ENCODE results near the gene PTPRD. TPM values are rescaled to one million over a fixed set of nuclear protein-coding genes. Genes with fewer than 3 reads are reported as not detected.

PTPRD gene
- total RNA-seq, 1 experiment from 2014 or later: 70.1 TPM

GRCh38 chr9:8961186-8961851, 1651.5 kb downstream of the PTPRD start:
- CTCF ChIA-PET: no interaction called here
- POLR2A ChIA-PET: no interaction called here
- Histone ChIP-seq H3K4me1 (no peaks in the 10 kb centered on the region), H3K4me3 (ENCODE audit: low read depth, low read length) (no peak overlapping the region), H3K36me3 (ENCODE audit: control insufficient read depth, insufficient read depth, low read length) (no peaks in the 10 kb centered on the region), H3K27me3 (replicated peaks; ENCODE audit: control insufficient read depth, insufficient read depth, low read length) (no peaks in the 10 kb centered on the region), H3K9me3 (no peaks in the 10 kb centered on the region)
- intact Hi-C loops (cut with micrococcal nuclease; ENCODE audit: unreplicated experiment): no loop called here
- BruUV-seq (replicated peaks): no TSS peak
- Mint-ChIP-seq H3K36me3 (ENCODE audit: insufficient read depth, unreplicated experiment) (no peaks in the 10 kb centered on the region), H3K27me3 (ENCODE audit: insufficient read depth, unreplicated experiment) (peaks cover 18% of the 10 kb centered on the region), H3K27ac (ENCODE audit: unreplicated experiment) (no peak overlapping the region), H3K9me3 (ENCODE audit: unreplicated experiment) (no peaks in the 10 kb centered on the region), H3K4me3 (ENCODE audit: unreplicated experiment) (no peak overlapping the region), H3K4me1 (ENCODE audit: low read depth, unreplicated experiment) (no peaks in the 10 kb centered on the region)
- no peak for TF ChIP-seq CTCF (IDR thresholded peaks at IDR 0.05; ENCODE audit: insufficient read depth in 1 of 2, low read depth in 1 of 2, low read length in 1 of 2, severe bottlenecking in 1 of 2, unreplicated experiment in 1 of 2)
- DNase-seq: no peak

GRCh38 chr9:8960254-8960653, 1652.5 kb downstream of the PTPRD start:
- Mint-ChIP-seq H3K4me1 (ENCODE audit: low read depth, unreplicated experiment) (no peaks in the 10 kb centered on the region), H3K27me3 (ENCODE audit: insufficient read depth, unreplicated experiment) (peaks cover 18% of the 10 kb centered on the region), H3K27ac (ENCODE audit: unreplicated experiment) (no peak overlapping the region), H3K9me3 (ENCODE audit: unreplicated experiment) (no peaks in the 10 kb centered on the region), H3K36me3 (ENCODE audit: insufficient read depth, unreplicated experiment) (no peaks in the 10 kb centered on the region), H3K4me3 (ENCODE audit: unreplicated experiment) (no peak overlapping the region)
- Histone ChIP-seq H3K4me1 (no peaks in the 10 kb centered on the region), H3K36me3 (ENCODE audit: control insufficient read depth, insufficient read depth, low read length) (no peaks in the 10 kb centered on the region), H3K4me3 (ENCODE audit: low read depth, low read length) (no peak overlapping the region), H3K27me3 (replicated peaks; ENCODE audit: control insufficient read depth, insufficient read depth, low read length) (no peaks in the 10 kb centered on the region), H3K9me3 (no peaks in the 10 kb centered on the region)
- DNase-seq: no peak
- intact Hi-C loops (cut with micrococcal nuclease; ENCODE audit: unreplicated experiment): no loop called here
- no TSS peak for BruUV-seq (replicated peaks)
- POLR2A ChIA-PET: no interaction called here
- CTCF ChIA-PET: no interaction called here
- TF ChIP-seq CTCF (IDR thresholded peaks at IDR 0.05; ENCODE audit: insufficient read depth in 1 of 2, low read depth in 1 of 2, low read length in 1 of 2, severe bottlenecking in 1 of 2, unreplicated experiment in 1 of 2): no peak

GRCh38 chr9:8958358-8958757, 1654.4 kb downstream of the PTPRD start:
- intact Hi-C loops (cut with micrococcal nuclease; ENCODE audit: unreplicated experiment): no loop called here
- no peak for DNase-seq
- no peaks in the 10 kb centered on the region for H3K9me3 ChIP-seq
- H3K27ac Mint-ChIP-seq (ENCODE audit: unreplicated experiment): no peak overlapping the region
- H3K36me3 ChIP-seq (ENCODE audit: control insufficient read depth, insufficient read depth, low read length): no peaks in the 10 kb centered on the region
- H3K27me3 Mint-ChIP-seq (ENCODE audit: insufficient read depth, unreplicated experiment): peaks cover 18% of the 10 kb centered on the region
- no peaks in the 10 kb centered on the region for H3K4me1 Mint-ChIP-seq (ENCODE audit: low read depth, unreplicated experiment)
- no peaks in the 10 kb centered on the region for H3K27me3 ChIP-seq (replicated peaks; ENCODE audit: control insufficient read depth, insufficient read depth, low read length)
- H3K36me3 Mint-ChIP-seq (ENCODE audit: insufficient read depth, unreplicated experiment): no peaks in the 10 kb centered on the region
- BruUV-seq (replicated peaks): no TSS peak
- ChIA-PET POLR2A (no interaction called here), CTCF (no interaction called here)
- no peaks in the 10 kb centered on the region for H3K9me3 Mint-ChIP-seq (ENCODE audit: unreplicated experiment)
- no peak overlapping the region for H3K4me3 Mint-ChIP-seq (ENCODE audit: unreplicated experiment)
- H3K4me3 ChIP-seq (ENCODE audit: low read depth, low read length): no peak overlapping the region
- no peak for TF ChIP-seq CTCF (IDR thresholded peaks at IDR 0.05; ENCODE audit: insufficient read depth in 1 of 2, low read depth in 1 of 2, low read length in 1 of 2, severe bottlenecking in 1 of 2, unreplicated experiment in 1 of 2)
- no peaks in the 10 kb centered on the region for H3K4me1 ChIP-seq
